ENCODE measurements around the gene FIBCD1. TPM values are rescaled to one million over a fixed set of nuclear protein-coding genes. Genes with fewer than 3 reads are reported as not detected.

The FIBCD1 gene
- total and polyA plus RNA-seq, 2 of the 8 experiments (the other 6 are each of a cell fraction or from before 2014, with no cell fraction given) = 6.1 to 8.8 TPM

DNA sequence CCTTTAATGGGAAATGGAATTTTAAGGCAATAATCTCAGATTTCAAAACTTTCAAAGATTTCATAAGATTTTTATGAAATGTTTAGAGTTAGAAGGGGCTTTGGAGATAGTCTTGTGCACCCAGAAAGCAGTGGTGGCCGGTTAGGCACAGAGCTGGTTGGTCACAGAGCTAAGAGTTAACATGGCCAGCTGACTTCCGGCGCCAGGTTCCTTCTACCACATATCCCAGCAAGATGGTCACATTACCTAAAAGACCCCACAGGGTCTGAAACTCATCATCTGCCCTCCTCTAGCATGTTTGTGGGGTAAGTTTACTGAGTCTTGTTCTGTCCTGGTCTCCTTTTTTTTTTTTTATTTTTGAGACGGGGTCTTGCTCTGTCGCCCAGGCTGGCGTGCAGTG, 61.7 kb downstream of the FIBCD1 start:
- Histone ChIP-seq H2BK15ac (ENCODE audit: low read length) (no peak overlapping the region), H3K56ac (replicated peaks; ENCODE audit: insufficient read length, low read depth, low read length) (no peak overlapping the region), H2AK5ac (ENCODE audit: low read depth, low read length) (no peak overlapping the region), H3K9ac (replicated peaks in 1 of 4; ENCODE audit: extremely low read depth in 1 of 4, low read depth in 3 of 4, low read length in 3 of 4) (no peak overlapping the region), H2BK120ac (replicated peaks; ENCODE audit: low read depth, low read length) (no peak overlapping the region), H3K4me2 (ENCODE audit: insufficient read depth in 1 of 2, low read depth in 2 of 2, low read length in 2 of 2) (no peak overlapping the region), H2BK5ac (ENCODE audit: low read depth, low read length) (no peak overlapping the region), H4K5ac (ENCODE audit: insufficient read length, low read depth, low read length) (no peak overlapping the region), H2AFZ (ENCODE audit: low read length) (no peak overlapping the region), H3K9me3 (ENCODE audit: insufficient read depth in 2 of 2, low read depth in 1 of 2, low read length in 1 of 2) (no peaks in the 10 kb centered on the region), H3K23me2 (ENCODE audit: low read depth, low read length) (no peaks in the 10 kb centered on the region), H3K4me1 (replicated peaks in 1 of 4; ENCODE audit: control insufficient read depth in 3 of 4, insufficient read depth in 4 of 4, low read length in 3 of 4) (no peaks in the 10 kb centered on the region), H3K14ac (ENCODE audit: insufficient read length) (no peak overlapping the region), H3K79me1 (ENCODE audit: low read depth, low read length) (peaks cover 3% of the 10 kb centered on the region), H3K4ac (replicated peaks; ENCODE audit: insufficient read length, low read depth, low read length) (no peak overlapping the region), H4K8ac (ENCODE audit: extremely low read depth, insufficient read depth, low read length) (no peak overlapping the region), H3K27me3 (replicated peaks in 1 of 4; ENCODE audit: control insufficient read depth in 3 of 4, extremely low read depth in 1 of 4, insufficient read depth in 3 of 4, low read length in 3 of 4) (no peaks in the 10 kb centered on the region), H2BK20ac (ENCODE audit: low read length) (no peak overlapping the region), H2BK12ac (ENCODE audit: low read depth, low read length) (no peak overlapping the region), H4K91ac (replicated peaks; ENCODE audit: insufficient read length, low read length) (no peak overlapping the region), H3K27ac (ENCODE audit: low read depth, low read length) (no peak overlapping the region), H3K4me3 (ENCODE audit: extremely low read depth in 1 of 4, insufficient read depth in 2 of 4, low read depth in 3 of 4, low read length in 4 of 4) (no peak overlapping the region), H4K20me1 (replicated peaks in 1 of 2; ENCODE audit: control insufficient read depth in 1 of 2, insufficient read depth in 2 of 2, low read length in 2 of 2) (peaks cover 1 to 9% of the 10 kb centered on the region in 2 experiments), H3K36me3 (ENCODE audit: control insufficient read depth in 2 of 4, insufficient read depth in 4 of 4, low read length in 3 of 4) (peaks cover 53 to 82% (median 76%) of the 10 kb centered on the region in 4 experiments), H3K18ac (ENCODE audit: extremely low read depth, low read length) (no peak overlapping the region), H3K79me2 (ENCODE audit: control insufficient read depth in 1 of 2, insufficient read depth in 2 of 2, low read length in 2 of 2) (no peaks in the 10 kb centered on the region), H3K23ac (ENCODE audit: insufficient read length) (no peak overlapping the region)
- no peak for FAIRE-seq
- no peak for DNase-seq (ENCODE audit: low read depth in 1 of 2, low spot score in 2 of 2)
- 96% methylated on average over 6 of the region's 6 CpGs; no CpG with 5 or more reads in 1 of the 2 experiments for WGBS, 2 experiments (ENCODE audit: extremely low coverage in 1 of 2, insufficient coverage in 1 of 2, insufficient read length in 1 of 2, insufficient replicate concordance in 2 of 2, low coverage in 1 of 2, low lambda C conversion rate in 2 of 2, missing lambda C conversion rate in 1 of 2)
- ChIA-PET CTCF (ENCODE audit: partially characterized antibody) (interaction anchor here (0.6 to 1.9 kb wide), 6 partner anchors 11 to 170 kb away, joined by 3 to 11 read pairs (median 3); no protein-coding TSS in a partner anchor), POLR2A (ENCODE audit: partially characterized antibody) (interaction anchor here (1.3 kb wide), 1 partner anchor 176 kb away, joined by 3 read pairs; no protein-coding TSS in a partner anchor)
- no peak for TF ChIP-seq CREB1 (IDR thresholded peaks at IDR 0.05)
- no peak for TF ChIP-seq USF2 (IDR thresholded peaks at IDR 0.05; ENCODE audit: low read length)
- TF ChIP-seq E2F6 (IDR thresholded peaks at IDR 0.05) = no peak
- TF ChIP-seq EP300 (IDR thresholded peaks at IDR 0.05; ENCODE audit: borderline replicate concordance in 1 of 2, low read depth in 2 of 2, low read length in 2 of 2) = no peak
- TF ChIP-seq JUN (IDR thresholded peaks at IDR 0.05; ENCODE audit: low read depth, low read length) = no peak
- no peak for TF ChIP-seq ATF3 (IDR thresholded peaks at IDR 0.05; ENCODE audit: insufficient read depth, low read depth, low read length)
- TF ChIP-seq MAFK (IDR thresholded peaks at IDR 0.05; ENCODE audit: low read depth, low read length) = no peak
- TF ChIP-seq CTBP2 (IDR thresholded peaks at IDR 0.05; ENCODE audit: borderline replicate concordance, insufficient read depth, insufficient read length, low read length) = no peak
- no peak for TF ChIP-seq RAD21 (IDR thresholded peaks at IDR 0.05 in 1 of 2, conservative IDR thresholded peaks at IDR 0.05 in 1 of 2; ENCODE audit: low read depth in 2 of 2, low read length in 2 of 2)
- TF ChIP-seq POLR2AphosphoS5 (IDR thresholded peaks at IDR 0.05; ENCODE audit: low read depth, low read length) = no peak
- TF ChIP-seq NANOG (IDR thresholded peaks at IDR 0.05; ENCODE audit: insufficient read depth, low read depth, low read length, poor library complexity, severe bottlenecking) = no peak
